Activated CD4-positive, alpha-beta memory T cell treated with anti-CD3 and anti-CD28 coated beads for 36 hours (primary cell): Measurements from ENCODE around the gene MAGEB4. TPM values are rescaled to one million over a fixed set of nuclear protein-coding genes. Genes with fewer than 3 reads are reported as not detected.
"Not testable (repeated sequence)": the region's sequence is repeated elsewhere in the genome, so short reads cannot be mapped to it uniquely, and the experiment has no call there.

ENCODE experiments used
- CTCF ChIA-PET: fragments of 350-600 bp; sonication (Branson Sonifier 250); formaldehyde crosslinking; loops from one replicate; lab custom pipeline; 2021; ENCODE audit warnings: antibody characterized with exemption, inconsistent platforms; lab: Charles Lee
- POLR2A ChIA-PET: fragments of 350-600 bp; sonication (Branson Sonifier 250); formaldehyde crosslinking; loops from one replicate; lab custom pipeline; 2021; ENCODE audit warnings: antibody characterized with exemption; lab: Charles Lee
- DNase-seq: peaks from one replicate; pipeline ENCODE4 v3.0.0-alpha.2; 2020
- H3K27ac Mint-ChIP-seq: one replicate; pipeline ENCODE4 v1.8.0; 2021; ENCODE audit warnings: mixed read lengths
- H3K27me3 Mint-ChIP-seq: one replicate; pipeline ENCODE4 v1.8.0; 2021; ENCODE audit warnings: mixed read lengths
- H3K36me3 Mint-ChIP-seq: one replicate; pipeline ENCODE4 v1.8.0; 2021; ENCODE audit warnings: mixed read lengths
- H3K4me1 Mint-ChIP-seq: one replicate; pipeline ENCODE4 v1.8.0; 2021; ENCODE audit warnings: low read depth, mixed read lengths
- H3K4me3 Mint-ChIP-seq: one replicate; pipeline ENCODE4 v1.8.0; 2021; ENCODE audit warnings: mild to moderate bottlenecking, mixed read lengths
- H3K9me3 Mint-ChIP-seq: one replicate; pipeline ENCODE4 v1.8.0; 2021; ENCODE audit warnings: mixed read lengths
- intact Hi-C: fragments of 100-400 bp; cut with micrococcal nuclease; formaldehyde crosslinking; loops from one replicate; pipeline ENCODE4 v1.15.1; 2023
- total RNA-seq, 2 experiments: library from RNA; stranded (reverse); gene quantifications; one replicate each; pipeline ENCODE4 v1.2.3, GENCODE V29; 2021

Gene MAGEB4, protein sequence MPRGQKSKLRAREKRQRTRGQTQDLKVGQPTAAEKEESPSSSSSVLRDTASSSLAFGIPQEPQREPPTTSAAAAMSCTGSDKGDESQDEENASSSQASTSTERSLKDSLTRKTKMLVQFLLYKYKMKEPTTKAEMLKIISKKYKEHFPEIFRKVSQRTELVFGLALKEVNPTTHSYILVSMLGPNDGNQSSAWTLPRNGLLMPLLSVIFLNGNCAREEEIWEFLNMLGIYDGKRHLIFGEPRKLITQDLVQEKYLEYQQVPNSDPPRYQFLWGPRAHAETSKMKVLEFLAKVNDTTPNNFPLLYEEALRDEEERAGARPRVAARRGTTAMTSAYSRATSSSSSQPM
- not detected for total RNA-seq

DNA sequence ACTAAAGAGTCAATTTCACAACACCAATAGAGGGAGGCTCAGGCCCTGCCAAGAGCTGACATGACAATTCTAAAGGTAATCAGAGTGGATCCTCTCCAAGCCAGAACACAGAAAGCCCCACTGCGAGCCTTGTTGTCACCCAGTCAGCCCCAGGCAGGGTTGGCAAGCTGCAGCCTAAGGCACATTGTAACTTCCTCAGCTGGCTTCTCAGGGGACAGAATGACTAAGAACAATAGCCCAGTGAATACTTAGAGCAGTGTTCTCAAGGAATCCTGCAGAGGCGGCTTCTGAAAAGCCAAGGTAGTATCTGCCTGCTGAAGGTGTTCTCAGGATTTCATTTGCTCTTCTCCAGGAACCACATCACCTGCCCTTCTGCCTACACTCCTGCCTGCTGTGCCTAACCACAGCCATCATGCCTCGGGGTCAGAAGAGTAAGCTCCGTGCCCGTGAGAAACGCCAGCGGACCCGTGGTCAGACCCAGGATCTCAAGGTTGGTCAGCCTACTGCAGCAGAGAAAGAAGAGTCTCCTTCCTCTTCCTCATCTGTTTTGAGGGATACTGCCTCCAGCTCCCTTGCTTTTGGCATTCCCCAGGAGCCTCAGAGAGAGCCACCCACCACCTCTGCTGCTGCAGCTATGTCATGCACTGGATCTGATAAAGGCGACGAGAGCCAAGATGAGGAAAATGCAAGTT is at the start of gene MAGEB4:
Gene MAGEB4, plus strand, starts transcription at position 277 of the 692 bp plus-strand sequence. Its CDS starts 136 bp downstream, at position 413.
- Mint-ChIP-seq H3K27me3 (no peaks in the 10 kb centered on the region), H3K27ac (no peak within 1 kb of the TSS), H3K4me3 (no peak within 1 kb of the TSS), H3K4me1 (no peaks in the 10 kb centered on the region), H3K36me3 (no peaks in the 10 kb centered on the region), H3K9me3 (no peaks in the 10 kb centered on the region)
- CTCF ChIA-PET: no interaction called here
- no peak for DNase-seq
- intact Hi-C loops: no loop called here
- POLR2A ChIA-PET: no interaction called here

GRCh38 chrX:30193910-30194309 is 47.9 kb upstream of the MAGEB4 start:
- H3K27ac Mint-ChIP-seq, H3K4me1 Mint-ChIP-seq, CTCF ChIA-PET, intact Hi-C loops, DNase-seq, H3K4me3 Mint-ChIP-seq, H3K27me3 Mint-ChIP-seq, POLR2A ChIA-PET, H3K36me3 Mint-ChIP-seq, H3K9me3 Mint-ChIP-seq: not testable (repeated sequence)

DNA sequence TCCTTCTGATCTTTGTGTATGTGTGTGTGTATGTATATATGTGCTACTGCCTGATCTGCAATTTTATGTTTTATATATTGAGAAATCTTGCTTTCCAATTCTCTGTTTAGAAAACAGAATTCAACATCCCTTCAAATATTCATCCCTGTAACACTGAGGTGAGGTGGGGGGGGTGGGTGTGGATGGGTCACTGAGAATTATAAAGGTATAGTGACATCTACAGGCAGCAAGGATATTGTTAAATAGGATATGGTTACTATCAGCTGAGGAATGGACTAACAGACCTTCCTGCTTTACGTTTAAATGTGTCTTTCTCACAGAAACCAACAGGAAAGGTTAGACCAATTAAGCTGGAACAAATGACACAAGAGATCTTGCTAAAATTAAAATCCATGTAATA is 45.5 kb upstream of the MAGEB4 start:
- no peak for DNase-seq
- no peaks in the 10 kb centered on the region for H3K4me1 Mint-ChIP-seq
- ChIA-PET POLR2A (no interaction called here), CTCF (no interaction called here)
- H3K27me3 Mint-ChIP-seq: no peaks in the 10 kb centered on the region
- no peak overlapping the region for H3K4me3 Mint-ChIP-seq
- H3K27ac Mint-ChIP-seq: no peak overlapping the region
- no peaks in the 10 kb centered on the region for H3K9me3 Mint-ChIP-seq
- H3K36me3 Mint-ChIP-seq: no peaks in the 10 kb centered on the region
- intact Hi-C loops: no loop called here

GRCh38 chrX:30212172-30212571 is 29.6 kb upstream of the MAGEB4 start:
- no peak for DNase-seq
- no peaks in the 10 kb centered on the region for H3K9me3 Mint-ChIP-seq
- POLR2A ChIA-PET: no interaction called here
- CTCF ChIA-PET: no interaction called here
- no peaks in the 10 kb centered on the region for H3K36me3 Mint-ChIP-seq
- intact Hi-C loops: no loop called here
- H3K4me1 Mint-ChIP-seq: no peaks in the 10 kb centered on the region
- no peaks in the 10 kb centered on the region for H3K27me3 Mint-ChIP-seq
- no peak overlapping the region for H3K27ac Mint-ChIP-seq
- H3K4me3 Mint-ChIP-seq: no peak overlapping the region

- Mint-ChIP-seq H3K4me3 (no peak within 1 kb of the TSS), H3K27ac (no peak within 1 kb of the TSS), H3K4me1 (no peaks in the 10 kb centered on the region), H3K27me3 (no peaks in the 10 kb centered on the region), H3K9me3 (no peaks in the 10 kb centered on the region), H3K36me3 (no peaks in the 10 kb centered on the region)
- ChIA-PET CTCF (no interaction called here), POLR2A (no interaction called here)
- DNase-seq: no peak
- intact Hi-C loops: no loop called here
These were observed 26.4 kb upstream of the MAGEB4 start, which contains the start of gene MAGEB2 for GRCh38 chrX:30215357-30215843. Gene MAGEB2, plus strand, starts transcription at chrX:30215563. Its CDS starts 3,018 bp downstream, at chrX:30218581.

- Mint-ChIP-seq H3K4me3 (no peak overlapping the region), H3K27ac (no peak overlapping the region), H3K27me3 (no peaks in the 10 kb centered on the region), H3K9me3 (no peaks in the 10 kb centered on the region), H3K36me3 (no peaks in the 10 kb centered on the region), H3K4me1 (no peaks in the 10 kb centered on the region)
- ChIA-PET POLR2A (no interaction called here), CTCF (no interaction called here)
- intact Hi-C loops: no loop called here
- DNase-seq: no peak
These were observed 24.3 kb upstream of the MAGEB4 start for GRCh38 chrX:30217465-30217864.

- H3K4me3 Mint-ChIP-seq: no peak overlapping the region
- H3K9me3 Mint-ChIP-seq: no peaks in the 10 kb centered on the region
- no peaks in the 10 kb centered on the region for H3K36me3 Mint-ChIP-seq
- no peak overlapping the region for H3K27ac Mint-ChIP-seq
- ChIA-PET POLR2A (no interaction called here), CTCF (no interaction called here)
- DNase-seq: no peak
- intact Hi-C loops: no loop called here
- no peaks in the 10 kb centered on the region for H3K27me3 Mint-ChIP-seq
- no peaks in the 10 kb centered on the region for H3K4me1 Mint-ChIP-seq
These were observed 22.4 kb upstream of the MAGEB4 start for GRCh38 chrX:30219372-30219771.

- ChIA-PET POLR2A (no interaction called here), CTCF (no interaction called here)
- no peak overlapping the region for H3K27ac Mint-ChIP-seq
- H3K36me3 Mint-ChIP-seq: no peaks in the 10 kb centered on the region
- H3K4me1 Mint-ChIP-seq: no peaks in the 10 kb centered on the region
- intact Hi-C loops: no loop called here
- no peak overlapping the region for H3K4me3 Mint-ChIP-seq
- no peaks in the 10 kb centered on the region for H3K27me3 Mint-ChIP-seq
- no peaks in the 10 kb centered on the region for H3K9me3 Mint-ChIP-seq
- no peak for DNase-seq
These were observed 21.1 kb upstream of the MAGEB4 start for GRCh38 chrX:30220661-30221060.

DNA sequence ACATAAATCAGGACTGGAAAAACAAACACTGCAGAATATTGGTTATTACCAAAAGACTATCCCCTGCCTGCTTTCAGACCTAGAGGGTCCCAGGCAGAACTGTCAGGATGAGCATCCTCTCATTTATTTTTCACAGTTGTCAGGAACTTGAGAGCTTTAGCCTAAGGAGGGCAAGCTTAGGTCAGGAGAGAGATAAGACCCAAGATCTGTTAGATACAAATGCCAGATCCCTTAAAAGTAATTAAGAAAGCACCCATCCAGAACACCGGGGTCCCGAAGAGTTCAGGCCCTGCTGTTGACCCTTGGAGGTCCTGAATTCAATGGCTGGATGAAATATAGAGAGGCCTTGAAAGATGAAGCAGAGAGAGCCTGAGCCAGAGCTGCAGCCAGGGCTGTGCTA is 17.3 kb upstream of the MAGEB4 start:
- POLR2A ChIA-PET: no interaction called here
- no peak overlapping the region for H3K4me3 Mint-ChIP-seq
- intact Hi-C loops: no loop called here
- H3K36me3 Mint-ChIP-seq: no peaks in the 10 kb centered on the region
- CTCF ChIA-PET: no interaction called here
- no peak for DNase-seq
- H3K27me3 Mint-ChIP-seq: no peaks in the 10 kb centered on the region
- no peaks in the 10 kb centered on the region for H3K4me1 Mint-ChIP-seq
- H3K9me3 Mint-ChIP-seq: no peaks in the 10 kb centered on the region
- H3K27ac Mint-ChIP-seq: no peak overlapping the region

GRCh38 chrX:30228526-30228925 is 13.3 kb upstream of the MAGEB4 start:
- intact Hi-C loops: no loop called here
- Mint-ChIP-seq H3K27me3 (no peaks in the 10 kb centered on the region), H3K4me1 (no peaks in the 10 kb centered on the region), H3K36me3 (no peaks in the 10 kb centered on the region), H3K4me3 (no peak overlapping the region), H3K27ac (no peak overlapping the region), H3K9me3 (no peaks in the 10 kb centered on the region)
- DNase-seq: no peak
- POLR2A ChIA-PET: no interaction called here
- CTCF ChIA-PET: no interaction called here

DNA sequence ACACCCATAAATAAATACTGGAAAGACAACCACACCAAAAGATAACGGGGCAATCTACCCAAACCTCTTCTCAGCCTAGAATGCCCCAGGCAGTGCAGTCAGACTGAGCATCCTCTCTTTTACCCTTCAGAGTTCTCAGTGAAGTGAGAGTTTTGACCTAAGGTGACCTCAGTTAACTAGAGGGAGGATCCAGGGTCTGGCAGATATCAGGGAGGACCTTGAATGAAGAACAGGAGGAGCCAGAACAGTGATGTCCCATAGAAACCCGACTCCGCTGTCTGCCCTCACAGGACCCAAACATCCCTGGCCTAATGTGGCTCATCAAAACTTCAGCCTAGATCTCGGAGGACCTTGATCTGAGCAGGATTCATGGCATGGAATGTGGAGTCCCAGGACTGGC is 11.4 kb upstream of the MAGEB4 start, which contains the start of gene MAGEB3:
Gene MAGEB3, plus strand, starts transcription at position 263 of the 400 bp plus-strand sequence. CDS start 5,268 bp downstream, outside the sequence.
- no peaks in the 10 kb centered on the region for H3K4me1 Mint-ChIP-seq
- H3K27ac Mint-ChIP-seq: no peak within 1 kb of the TSS
- no peaks in the 10 kb centered on the region for H3K27me3 Mint-ChIP-seq
- intact Hi-C loops: no loop called here
- no peak within 1 kb of the TSS for H3K4me3 Mint-ChIP-seq
- H3K36me3 Mint-ChIP-seq: no peaks in the 10 kb centered on the region
- POLR2A ChIA-PET: no interaction called here
- CTCF ChIA-PET: no interaction called here
- no peak for DNase-seq
- no peaks in the 10 kb centered on the region for H3K9me3 Mint-ChIP-seq

DNA sequence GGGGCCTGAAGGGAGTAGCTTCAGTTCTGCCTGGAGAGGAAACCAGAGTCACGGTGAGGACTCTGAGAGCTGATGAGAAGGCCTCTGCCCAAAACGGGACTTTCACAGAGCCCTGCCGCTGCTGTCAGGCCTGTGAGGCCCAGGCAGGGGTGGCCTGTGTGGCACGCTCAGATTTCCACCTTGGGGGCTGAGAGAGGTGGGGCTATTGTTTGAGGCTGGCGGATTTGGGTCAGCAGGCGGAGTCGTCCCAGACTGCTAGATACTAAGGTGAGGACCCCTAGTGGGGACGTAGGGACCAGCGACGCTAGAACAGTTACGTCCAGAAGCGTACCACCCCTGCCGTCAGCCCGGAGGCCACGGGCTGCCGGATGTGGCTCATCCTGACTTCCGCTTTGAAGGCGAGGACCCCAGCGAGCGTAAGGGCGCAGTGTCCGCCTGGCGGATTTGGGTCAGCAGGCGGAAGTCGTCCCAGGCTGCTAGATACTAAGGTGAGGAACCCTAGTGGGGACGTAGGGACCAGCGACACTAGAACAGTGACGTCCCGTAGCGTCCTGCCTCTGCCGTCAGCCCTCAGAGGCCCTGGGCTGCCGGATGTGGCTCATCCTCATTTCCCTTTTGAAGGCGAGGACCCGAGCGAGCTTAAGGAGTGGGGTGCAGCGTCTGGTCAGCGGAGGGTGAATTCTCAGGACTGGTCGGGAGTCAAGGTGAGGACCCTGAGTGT is 5.1 kb downstream of the MAGEB4 start, which contains the start of gene MAGEB1:
Gene MAGEB1, plus strand, starts transcription at position 378 of the 721 bp plus-strand sequence. CDS start 3,348 bp downstream, outside the sequence.
- Mint-ChIP-seq H3K27ac (no peak within 1 kb of the TSS), H3K9me3 (no peaks in the 10 kb centered on the region), H3K27me3 (no peaks in the 10 kb centered on the region), H3K4me3 (no peak within 1 kb of the TSS), H3K4me1 (no peaks in the 10 kb centered on the region), H3K36me3 (no peaks in the 10 kb centered on the region)
- intact Hi-C loops: no loop called here
- no peak for DNase-seq
- ChIA-PET POLR2A (no interaction called here), CTCF (no interaction called here)
